ENCODE measurements around the gene ADD1. TPM values are rescaled to one million over a fixed set of nuclear protein-coding genes. Genes with fewer than 3 reads are reported as not detected.
A peak's percentile ranks its signal among the peaks of the same experiment; 100 is the strongest.

ADD1 gene
- polyA plus RNA-seq, 3 donors = 76.1 to 122 (median 103) TPM

DNA sequence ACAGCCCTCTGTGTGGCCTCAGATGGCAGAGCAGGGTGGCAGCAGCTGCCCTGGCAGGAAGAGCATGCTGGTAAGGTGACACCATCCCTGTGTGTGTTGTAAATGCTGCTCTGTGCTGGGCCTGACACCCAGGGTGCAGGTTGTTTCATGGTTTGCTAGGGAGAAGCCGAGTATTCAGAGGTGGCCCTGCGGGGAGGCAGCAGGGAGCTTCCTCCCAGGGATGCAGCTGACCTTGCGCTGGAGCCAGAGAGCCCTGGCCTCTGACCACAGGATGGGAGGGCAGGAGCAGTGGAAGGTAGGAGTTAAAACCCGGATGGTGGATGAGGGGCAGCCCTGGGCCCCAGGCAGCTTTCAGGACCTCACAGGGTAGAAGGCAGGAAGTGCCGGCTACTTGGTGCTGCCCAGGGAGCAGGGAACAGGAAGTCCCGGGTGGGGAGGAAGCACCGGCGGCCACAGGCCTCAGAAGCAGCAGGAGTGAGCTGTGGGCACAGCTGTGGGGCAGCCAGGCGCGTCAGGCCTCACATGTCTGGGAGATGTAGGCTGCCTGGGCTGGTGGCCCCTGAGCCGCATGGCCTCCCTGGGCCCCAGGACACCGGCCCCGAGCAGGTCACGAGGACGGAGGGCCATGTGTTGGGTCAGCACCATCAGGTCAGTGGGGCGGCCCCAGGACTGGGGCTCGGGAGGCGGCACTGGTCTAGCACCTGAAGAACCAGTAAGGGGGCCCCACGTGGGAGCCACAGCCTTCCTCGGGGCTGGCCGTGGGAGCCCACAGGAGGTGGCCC is 31.6 kb upstream of the ADD1 start:
- Histone ChIP-seq H3K79me2 (ENCODE audit: insufficient read depth, low read length) (peaks cover 96% of the 10 kb centered on the region), H3K9ac (ENCODE audit: insufficient read depth, low read length, poor library complexity, severe bottlenecking) (peak overlapping the region; percentile 78), H2AFZ (ENCODE audit: insufficient read depth, low read depth, low read length, poor library complexity, severe bottlenecking) (no peak overlapping the region), H3K4me3 (replicated peaks in 1 of 3; ENCODE audit: low read depth in 2 of 3, low read length in 3 of 3) (peak overlapping the region; percentile 52 to 84 (median 53)), H3K36me3 (replicated peaks in 1 of 2; ENCODE audit: control insufficient read depth in 1 of 2, insufficient read depth in 2 of 2, low read length in 2 of 2) (peaks cover 40 to 50% of the 10 kb centered on the region in 2 donors), H3K27me3 (ENCODE audit: control insufficient read depth in 2 of 2, insufficient read depth in 2 of 2, low read length in 2 of 2) (no peaks in the 10 kb centered on the region), H3K4me2 (replicated peaks; ENCODE audit: extremely low read depth, low read length, poor library complexity, severe bottlenecking) (peak overlapping the region; percentile 96), H3K4me1 (ENCODE audit: control insufficient read depth in 1 of 2, insufficient read depth in 2 of 2, low read length in 2 of 2) (peaks cover 94 to 96% of the 10 kb centered on the region in 2 donors), H3K9me3 (replicated peaks in 1 of 2; ENCODE audit: control insufficient read depth in 1 of 2, insufficient read depth in 1 of 2, low read length in 2 of 2) (no peaks in the 10 kb centered on the region), H3K27ac (ENCODE audit: low read depth in 1 of 2, low read length in 2 of 2) (peak overlapping the region; percentile 79 to 81), H4K20me1 (ENCODE audit: insufficient read depth, low read length) (peaks cover 95% of the 10 kb centered on the region)
- Mint-ChIP-seq H3K9me3 (peaks cover 0 to 2% (median 0%) of the 10 kb centered on the region in 7 donors), H3K4me3 (peak overlapping the region; percentile 87 to 90), H3K27me3 (ENCODE audit: low read depth in 3 of 3) (peaks cover 0 to 3% (median 2%) of the 10 kb centered on the region in 3 donors), H3K4me1 (peaks cover 90% of the 10 kb centered on the region), H3K27ac (peak overlapping the region; percentile 92 to 97 (median 94)), H3K36me3 (peaks cover 53 to 70% of the 10 kb centered on the region in 2 donors)
- peak; percentile 88 to 91 (median 88) for DNase-seq
- intact Hi-C loops (cut with micrococcal nuclease) = loop anchor here (5.0 kb wide), 1 partner anchor 50 kb away; no protein-coding TSS in a partner anchor
- TF ChIP-seq, protein P1, sequence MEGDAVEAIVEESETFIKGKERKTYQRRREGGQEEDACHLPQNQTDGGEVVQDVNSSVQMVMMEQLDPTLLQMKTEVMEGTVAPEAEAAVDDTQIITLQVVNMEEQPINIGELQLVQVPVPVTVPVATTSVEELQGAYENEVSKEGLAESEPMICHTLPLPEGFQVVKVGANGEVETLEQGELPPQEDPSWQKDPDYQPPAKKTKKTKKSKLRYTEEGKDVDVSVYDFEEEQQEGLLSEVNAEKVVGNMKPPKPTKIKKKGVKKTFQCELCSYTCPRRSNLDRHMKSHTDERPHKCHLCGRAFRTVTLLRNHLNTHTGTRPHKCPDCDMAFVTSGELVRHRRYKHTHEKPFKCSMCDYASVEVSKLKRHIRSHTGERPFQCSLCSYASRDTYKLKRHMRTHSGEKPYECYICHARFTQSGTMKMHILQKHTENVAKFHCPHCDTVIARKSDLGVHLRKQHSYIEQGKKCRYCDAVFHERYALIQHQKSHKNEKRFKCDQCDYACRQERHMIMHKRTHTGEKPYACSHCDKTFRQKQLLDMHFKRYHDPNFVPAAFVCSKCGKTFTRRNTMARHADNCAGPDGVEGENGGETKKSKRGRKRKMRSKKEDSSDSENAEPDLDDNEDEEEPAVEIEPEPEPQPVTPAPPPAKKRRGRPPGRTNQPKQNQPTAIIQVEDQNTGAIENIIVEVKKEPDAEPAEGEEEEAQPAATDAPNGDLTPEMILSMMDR (IDR thresholded peaks at IDR 0.05) = no peak
- 1% methylated on average over 21 of the region's 21 CpGs for WGBS (ENCODE audit: insufficient coverage)

DNA sequence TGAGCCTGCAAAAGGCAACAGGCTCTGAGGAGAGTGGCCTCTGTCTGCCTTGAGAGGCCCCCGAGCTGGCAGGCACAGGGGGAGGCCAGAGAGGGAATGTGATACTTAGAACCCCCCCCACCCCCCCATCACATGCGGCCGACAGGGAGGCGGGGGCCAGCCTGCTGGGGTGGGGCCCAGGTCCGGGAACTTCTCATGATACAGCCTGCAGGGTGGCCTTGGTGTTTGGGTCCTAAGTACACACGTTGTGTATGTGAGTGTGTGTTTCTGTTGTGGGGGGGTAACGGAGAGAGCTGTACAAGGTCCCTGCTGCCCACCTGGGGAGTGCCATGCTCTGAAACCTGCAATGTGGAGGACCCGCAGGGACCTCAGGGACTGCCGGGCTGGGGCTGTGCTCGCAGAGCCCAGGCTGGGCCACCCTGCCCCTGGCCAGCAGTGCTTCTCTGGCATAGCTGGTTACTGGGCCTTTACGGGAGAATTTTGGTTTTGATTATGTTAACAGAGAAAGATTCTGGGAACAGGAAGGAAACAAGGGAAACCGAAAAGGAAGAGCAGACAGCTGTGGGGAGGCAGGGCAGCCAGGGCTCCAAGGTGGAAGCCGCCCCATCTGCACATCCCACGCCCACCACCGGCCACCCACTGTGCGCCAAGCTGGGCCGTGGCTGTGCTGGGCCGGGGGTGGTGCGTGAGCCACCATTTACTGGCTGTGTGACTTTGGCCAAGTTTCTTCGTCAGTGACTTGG is 30.9 kb upstream of the ADD1 start:
- no peak for DNase-seq

More for the DNA sequence above, 30.9 kb upstream of the ADD1 start:
- Histone ChIP-seq H3K27me3 (ENCODE audit: control insufficient read depth in 2 of 2, insufficient read depth in 2 of 2, low read length in 2 of 2) (no peaks in the 10 kb centered on the region), H3K27ac (ENCODE audit: low read depth in 1 of 2, low read length in 2 of 2) (peak overlapping the region; percentile 79 to 81), H3K79me2 (ENCODE audit: insufficient read depth, low read length) (peaks cover 96% of the 10 kb centered on the region), H3K9me3 (replicated peaks in 1 of 2; ENCODE audit: control insufficient read depth in 1 of 2, insufficient read depth in 1 of 2, low read length in 2 of 2) (no peaks in the 10 kb centered on the region), H3K9ac (ENCODE audit: insufficient read depth, low read length, poor library complexity, severe bottlenecking) (peak overlapping the region; percentile 78), H3K4me1 (ENCODE audit: control insufficient read depth in 1 of 2, insufficient read depth in 2 of 2, low read length in 2 of 2) (peaks cover 94 to 96% of the 10 kb centered on the region in 2 donors), H3K4me3 (replicated peaks in 1 of 3; ENCODE audit: low read depth in 2 of 3, low read length in 3 of 3) (peak overlapping the region; percentile 52 to 84 (median 53)), H3K36me3 (replicated peaks in 1 of 2; ENCODE audit: control insufficient read depth in 1 of 2, insufficient read depth in 2 of 2, low read length in 2 of 2) (peaks cover 32 to 43% of the 10 kb centered on the region in 2 donors), H2AFZ (ENCODE audit: insufficient read depth, low read depth, low read length, poor library complexity, severe bottlenecking) (no peak overlapping the region), H3K4me2 (replicated peaks; ENCODE audit: extremely low read depth, low read length, poor library complexity, severe bottlenecking) (peak overlapping the region; percentile 96), H4K20me1 (ENCODE audit: insufficient read depth, low read length) (peaks cover 95% of the 10 kb centered on the region)
- WGBS (ENCODE audit: insufficient coverage) = 12% methylated on average over 14 of the region's 20 CpGs
- intact Hi-C loops (cut with micrococcal nuclease) = loop anchor here (5.0 kb wide), 1 partner anchor 50 kb away; no protein-coding TSS in a partner anchor
- TF ChIP-seq, protein P1 (IDR thresholded peaks at IDR 0.05) = no peak
- Mint-ChIP-seq H3K4me1 (peaks cover 90% of the 10 kb centered on the region), H3K4me3 (peak overlapping the region; percentile 87 to 90), H3K27me3 (ENCODE audit: low read depth in 3 of 3) (peaks cover 0 to 7% (median 2%) of the 10 kb centered on the region in 3 donors), H3K36me3 (peaks cover 51 to 68% of the 10 kb centered on the region in 2 donors), H3K9me3 (peaks cover 0 to 2% (median 0%) of the 10 kb centered on the region in 7 donors), H3K27ac (peak overlapping the region; percentile 37 to 95 (median 78))
